Spleen (tissue), 3 donors: ENCODE measurements around the gene LPP.

Experiments
- POLR2A ChIP-seq, 3 donors: fragments of 450-650 bp; IDR thresholded peaks; one replicate each; pipeline ENCODE4 v1.5.1; 2017; ENCODE audit warnings: antibody characterized with exemption in 3 of 3, mild to moderate bottlenecking in 1 of 3
- POLR2AphosphoS5 ChIP-seq, 3 donors: sonication (generic); formaldehyde crosslinking; IDR thresholded peaks; one replicate each; pipeline ENCODE4 v1.5.1; 2017; ENCODE audit warnings: antibody characterized with exemption in 3 of 3

DNA sequence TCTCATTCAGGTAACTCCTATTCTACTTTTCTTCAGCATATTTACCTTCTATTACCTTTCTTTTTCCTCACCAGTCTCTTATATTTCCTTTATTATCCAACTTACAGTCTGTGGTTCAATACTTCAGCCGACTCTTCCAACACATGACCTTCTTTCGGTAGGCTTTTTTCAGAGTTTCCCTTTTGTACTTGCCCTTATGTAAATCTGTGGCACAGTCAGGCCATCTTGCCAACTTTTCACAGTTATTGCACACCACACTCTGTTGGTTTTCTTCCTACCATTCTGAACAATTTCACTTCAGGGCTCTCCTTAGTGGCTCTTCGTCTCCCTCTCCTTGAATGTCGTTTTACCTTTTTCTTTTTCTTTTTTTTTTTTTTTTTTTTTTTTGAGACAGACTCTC lies 427.8 kb downstream of the LPP start:
- TF ChIP-seq POLR2A (IDR thresholded peaks at IDR 0.05): no peak
- no peak for TF ChIP-seq POLR2AphosphoS5 (IDR thresholded peaks at IDR 0.05)
